Testis (tissue), 2 donors: Measurements from ENCODE around the gene NECAB2.

Source experiments
- POLR2A ChIP-seq: fragments of 450-650 bp; IDR thresholded peaks from one replicate; pipeline ENCODE4 v1.6.1; 2017; ENCODE audit warnings: antibody characterized with exemption, mild to moderate bottlenecking, moderate library complexity
- TF ChIP-seq, protein P1 (sequence below), 3 experiments: fragments of 450-650 bp in 2 of 3; fragments of 200-600 bp in 1 of 3; sonication (generic) in 1 of 3; IDR thresholded peaks; one replicate each; pipeline ENCODE4 v1.5.1; 2016 to 2019; ENCODE audit warnings: antibody characterized with exemption in 3 of 3, mild to moderate bottlenecking in 2 of 3, moderate library complexity in 1 of 3

DNA sequence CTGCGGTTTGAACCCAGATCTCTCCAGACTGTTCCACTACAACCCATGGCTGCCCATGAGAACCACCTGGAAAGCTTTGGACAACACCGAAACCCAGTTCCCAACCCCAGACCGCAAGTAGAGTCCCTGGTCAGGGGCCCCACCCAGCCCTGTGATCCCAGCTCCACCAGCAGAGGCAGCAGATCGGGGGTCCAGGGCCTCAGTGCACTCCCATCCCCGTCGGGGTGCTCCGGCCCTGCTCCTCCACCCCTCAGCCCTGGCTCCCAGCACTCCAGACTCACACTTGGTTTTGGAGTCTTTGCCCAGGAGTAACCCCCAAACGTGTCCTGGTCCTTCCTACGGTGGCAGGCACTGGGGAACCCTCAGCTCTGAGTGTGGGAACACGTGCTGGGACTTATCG is 35.7 kb upstream of the NECAB2 start:
- no peak for TF ChIP-seq POLR2A
- TF ChIP-seq, protein P1, sequence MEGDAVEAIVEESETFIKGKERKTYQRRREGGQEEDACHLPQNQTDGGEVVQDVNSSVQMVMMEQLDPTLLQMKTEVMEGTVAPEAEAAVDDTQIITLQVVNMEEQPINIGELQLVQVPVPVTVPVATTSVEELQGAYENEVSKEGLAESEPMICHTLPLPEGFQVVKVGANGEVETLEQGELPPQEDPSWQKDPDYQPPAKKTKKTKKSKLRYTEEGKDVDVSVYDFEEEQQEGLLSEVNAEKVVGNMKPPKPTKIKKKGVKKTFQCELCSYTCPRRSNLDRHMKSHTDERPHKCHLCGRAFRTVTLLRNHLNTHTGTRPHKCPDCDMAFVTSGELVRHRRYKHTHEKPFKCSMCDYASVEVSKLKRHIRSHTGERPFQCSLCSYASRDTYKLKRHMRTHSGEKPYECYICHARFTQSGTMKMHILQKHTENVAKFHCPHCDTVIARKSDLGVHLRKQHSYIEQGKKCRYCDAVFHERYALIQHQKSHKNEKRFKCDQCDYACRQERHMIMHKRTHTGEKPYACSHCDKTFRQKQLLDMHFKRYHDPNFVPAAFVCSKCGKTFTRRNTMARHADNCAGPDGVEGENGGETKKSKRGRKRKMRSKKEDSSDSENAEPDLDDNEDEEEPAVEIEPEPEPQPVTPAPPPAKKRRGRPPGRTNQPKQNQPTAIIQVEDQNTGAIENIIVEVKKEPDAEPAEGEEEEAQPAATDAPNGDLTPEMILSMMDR (IDR thresholded peaks at IDR 0.05), result no peak
